SK-N-SH (cell line): Measurements from ENCODE around the gene LYRM4. TPM values are rescaled to one million over a fixed set of nuclear protein-coding genes. Genes with fewer than 3 reads are reported as not detected.

Experiments used
- CTCF ChIA-PET: fragments of 300-600, 350-600 bp; formaldehyde crosslinking; extraction: SDS; loops from one replicate; lab custom pipeline; 2021; lab: Yijun Ruan, JAX
- POLR2A ChIA-PET: fragments of 350-600 bp; sonication (Branson Sonifier 250); formaldehyde crosslinking; extraction: SDS; loops from one replicate; lab custom pipeline; 2020; ENCODE audit warnings: antibody characterized with exemption, inconsistent platforms; lab: Yijun Ruan, JAX
- DNase-seq: peaks from one replicate; pipeline ENCODE4 v3.0.0; 2012
- H2AFZ ChIP-seq: fragments of 200-600 bp; sonication (generic); 2 replicates; pipeline ENCODE4 v1.8.1; 2016; ENCODE audit warnings: antibody characterized with exemption, mild to moderate bottlenecking, low read depth
- H3F3A ChIP-seq: fragments of 200-600 bp; sonication (generic); replicated peaks from 2 replicates; pipeline ENCODE3; 2016; ENCODE audit warnings: antibody characterized with exemption, mild to moderate bottlenecking; ENCODE audit not compliant: insufficient read depth
- H3K27ac ChIP-seq, 2 experiments: fragments of 200-500 bp in 1 of 2; fragments of 200-600 bp in 1 of 2; sonication (Bioruptor generic) in 1 of 2; sonication (generic), shearing (Covaris generic) in 1 of 2; 2 replicates each; pipeline versions ENCODE4 v1.5.1 to v1.6.1; 2014 to 2016; ENCODE audit warnings: low read depth in 2 of 2, inconsistent platforms in 1 of 2, low read length in 1 of 2, mild to moderate bottlenecking in 1 of 2, mixed read lengths in 1 of 2
- H3K27me3 ChIP-seq: fragments of 200-600 bp; sonication (generic), shearing (Covaris generic); 2 replicates; pipeline ENCODE4 v1.6.1; 2016; ENCODE audit warnings: mixed run types; ENCODE audit not compliant: insufficient read depth
- H3K36me3 ChIP-seq, 2 experiments: fragments of 200-500 bp in 1 of 2; fragments of 200-600 bp in 1 of 2; sonication (Bioruptor generic) in 1 of 2; sonication (generic) in 1 of 2; replicated peaks in 1 of 2; 2 replicates each; pipeline versions ENCODE3 to v1.5.1; 2014 to 2016; ENCODE audit warnings: low read length in 1 of 2, mild to moderate bottlenecking in 1 of 2; ENCODE audit not compliant: insufficient read depth in 2 of 2, control insufficient read depth in 1 of 2
- H3K4me1 ChIP-seq, 2 experiments: fragments of 200-500 bp in 1 of 2; fragments of 200-600 bp in 1 of 2; sonication (Bioruptor generic) in 1 of 2; sonication (generic), shearing (Covaris generic) in 1 of 2; 2 replicates each; pipeline versions ENCODE4 v1.5.1 to v1.6.1; 2014 to 2016; ENCODE audit warnings: low read depth in 1 of 2, low read length in 1 of 2, mixed run types in 1 of 2; ENCODE audit not compliant: insufficient read depth in 2 of 2, control insufficient read depth in 1 of 2
- H3K4me2 ChIP-seq: fragments of 200-600 bp; sonication (generic), shearing (Covaris generic); 2 replicates; pipeline ENCODE4 v1.6.1; 2017; ENCODE audit warnings: mixed run types
- H3K4me3 ChIP-seq, 2 experiments: fragments of 200-500 bp in 1 of 2; fragments of 200-600 bp in 1 of 2; sonication (Bioruptor generic) in 1 of 2; sonication (generic), shearing (Covaris generic) in 1 of 2; 2 replicates each; pipeline versions ENCODE4 v1.5.1 to v1.8.1; 2014 to 2016; ENCODE audit warnings: low read depth in 2 of 2, inconsistent platforms in 1 of 2, low read length in 1 of 2, mild to moderate bottlenecking in 1 of 2, mixed read lengths in 1 of 2, moderate library complexity in 1 of 2
- H3K79me2 ChIP-seq: fragments of 200-600 bp; sonication (generic); 2 replicates; pipeline ENCODE4 v1.8.1; 2017; ENCODE audit warnings: mild to moderate bottlenecking; ENCODE audit not compliant: insufficient read depth
- H3K9ac ChIP-seq: fragments of 200-600 bp; sonication (generic); 2 replicates; pipeline ENCODE4 v1.6.1; 2017; ENCODE audit warnings: mixed run types
- H3K9me2 ChIP-seq: fragments of 200-600 bp; sonication (generic); 2 replicates; pipeline ENCODE4 v1.6.1; 2017; ENCODE audit warnings: mixed run types
- H3K9me3 ChIP-seq: fragments of 200-600 bp; sonication (generic); 2 replicates; pipeline ENCODE4 v1.6.1; 2017; ENCODE audit warnings: mixed run types, mild to moderate bottlenecking, moderate library complexity
- H4K20me1 ChIP-seq: fragments of 200-600 bp; sonication (generic); 2 replicates; pipeline ENCODE4 v1.6.1; 2017; ENCODE audit warnings: mild to moderate bottlenecking, mixed run types; ENCODE audit not compliant: insufficient read depth
- ELF1 ChIP-seq: IDR thresholded peaks from 2 replicates; pipeline ENCODE4 v1.4.0; 2012
- FOSL2 ChIP-seq: IDR thresholded peaks from 2 replicates; pipeline ENCODE4 v1.4.0; 2012; ENCODE audit warnings: low read depth, mild to moderate bottlenecking, moderate library complexity, borderline replicate concordance
- FOXM1 ChIP-seq: IDR thresholded peaks from 2 replicates; pipeline ENCODE4 v1.4.0; 2012; ENCODE audit warnings: low read depth, mild to moderate bottlenecking
- JUND ChIP-seq: IDR thresholded peaks from 2 replicates; pipeline ENCODE4 v1.4.0; 2012
- NFIC ChIP-seq: IDR thresholded peaks from 2 replicates; pipeline ENCODE4 v1.4.0; 2012; ENCODE audit warnings: borderline replicate concordance
- RAD21 ChIP-seq: IDR thresholded peaks from 2 replicates; pipeline ENCODE4 v1.6.1; 2012; ENCODE audit warnings: mild to moderate bottlenecking, low read length
- WGBS: methylation state at CpG from one replicate; pipeline ENCODE4 v1.1.6; 2017; ENCODE audit warnings: low lambda C conversion rate; 5-methylcytosine and 5-hydroxymethylcytosine counted together
- polyA plus RNA-seq, 3 experiments: library from polyadenylated mRNA; depleted of rRNA; stranded (reverse); fragments of >200 nt; gene quantifications; 2 replicates each; pipeline ENCODE4 v1.2.3, GENCODE V29; 2012
- TF ChIP-seq, protein P1 (sequence below): fragments of 150-350 bp; IDR thresholded peaks from 2 replicates; pipeline ENCODE4 v1.6.1; 2016; ENCODE audit warnings: mild to moderate bottlenecking, low read depth, low read length
- TF ChIP-seq, protein P2 (sequence below): IDR thresholded peaks from 2 replicates; pipeline ENCODE4 v1.4.0; 2012; ENCODE audit warnings: low read depth, borderline replicate concordance
- TF ChIP-seq, protein P3 (sequence below): fragments of 150-350 bp; IDR thresholded peaks from 2 replicates; pipeline ENCODE4 v1.6.1; 2017; ENCODE audit warnings: antibody characterized with exemption, low read length, low read depth, borderline replicate concordance
- TF ChIP-seq, protein P4 (sequence below): IDR thresholded peaks from 2 replicates; pipeline ENCODE4 v1.4.0; 2012; ENCODE audit warnings: low read depth, borderline replicate concordance

The LYRM4 gene
- polyA plus RNA-seq, 1 of the 3 experiments (the other 2 are of a cell fraction), result 37.2 TPM

DNA sequence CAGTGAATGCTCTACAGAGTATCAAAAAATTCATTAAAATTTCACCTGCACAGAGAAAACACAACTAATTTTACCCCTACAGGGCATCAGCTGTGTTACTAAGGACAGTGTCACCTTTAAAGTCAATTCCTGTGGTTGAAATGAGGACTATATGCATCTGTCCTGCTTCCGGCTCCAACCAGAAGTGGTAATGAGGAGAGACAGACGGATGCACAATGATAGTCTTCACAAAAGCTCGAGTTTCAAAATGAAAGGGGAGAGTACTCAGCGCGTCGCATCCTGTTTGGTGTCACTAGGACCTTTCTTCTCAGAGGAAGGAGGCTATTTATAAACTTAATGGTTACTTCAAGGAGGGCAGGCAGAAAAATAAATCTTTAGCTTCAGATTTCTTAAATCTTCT lies 86.5 kb downstream of the LYRM4 start:
- no peaks in the 10 kb centered on the region for H3F3A ChIP-seq
- TF ChIP-seq, protein P1, sequence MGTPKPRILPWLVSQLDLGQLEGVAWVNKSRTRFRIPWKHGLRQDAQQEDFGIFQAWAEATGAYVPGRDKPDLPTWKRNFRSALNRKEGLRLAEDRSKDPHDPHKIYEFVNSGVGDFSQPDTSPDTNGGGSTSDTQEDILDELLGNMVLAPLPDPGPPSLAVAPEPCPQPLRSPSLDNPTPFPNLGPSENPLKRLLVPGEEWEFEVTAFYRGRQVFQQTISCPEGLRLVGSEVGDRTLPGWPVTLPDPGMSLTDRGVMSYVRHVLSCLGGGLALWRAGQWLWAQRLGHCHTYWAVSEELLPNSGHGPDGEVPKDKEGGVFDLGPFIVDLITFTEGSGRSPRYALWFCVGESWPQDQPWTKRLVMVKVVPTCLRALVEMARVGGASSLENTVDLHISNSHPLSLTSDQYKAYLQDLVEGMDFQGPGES, result no peak
- TF ChIP-seq FOXM1 (no peak), RAD21 (no peak), NFIC (no peak)
- TF ChIP-seq, protein P2, sequence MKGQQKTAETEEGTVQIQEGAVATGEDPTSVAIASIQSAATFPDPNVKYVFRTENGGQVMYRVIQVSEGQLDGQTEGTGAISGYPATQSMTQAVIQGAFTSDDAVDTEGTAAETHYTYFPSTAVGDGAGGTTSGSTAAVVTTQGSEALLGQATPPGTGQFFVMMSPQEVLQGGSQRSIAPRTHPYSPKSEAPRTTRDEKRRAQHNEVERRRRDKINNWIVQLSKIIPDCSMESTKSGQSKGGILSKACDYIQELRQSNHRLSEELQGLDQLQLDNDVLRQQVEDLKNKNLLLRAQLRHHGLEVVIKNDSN, result no peak
- no peak overlapping the region for H3K4me3 ChIP-seq
- CTCF ChIA-PET, result interaction anchor here (1.2 to 1.7 kb wide), 5 partner anchors 10 to 228 kb away, joined by 3 to 6 read pairs (median 6); no protein-coding TSS in a partner anchor
- H4K20me1 ChIP-seq, result no peaks in the 10 kb centered on the region
- no peak overlapping the region for H3K4me2 ChIP-seq
- no peaks in the 10 kb centered on the region for H3K79me2 ChIP-seq
- no peak overlapping the region for H3K9ac ChIP-seq
- no peak overlapping the region for H3K27ac ChIP-seq
- no peaks in the 10 kb centered on the region for H3K36me3 ChIP-seq
- no peaks in the 10 kb centered on the region; the same call in 1 of the 2 replicates for H3K9me2 ChIP-seq
- H2AFZ ChIP-seq, result no peak overlapping the region
- no peak for DNase-seq
- POLR2A ChIA-PET, result no interaction called here
- no peaks in the 10 kb centered on the region for H3K27me3 ChIP-seq
- H3K9me3 ChIP-seq, result no peaks in the 10 kb centered on the region
- H3K4me1 ChIP-seq, result peaks cover 9 to 20% of the 10 kb centered on the region in 2 experiments; a peak in 3 of 4 replicates
- WGBS, result 93% methylated on average over 6 of the region's 6 CpGs

DNA sequence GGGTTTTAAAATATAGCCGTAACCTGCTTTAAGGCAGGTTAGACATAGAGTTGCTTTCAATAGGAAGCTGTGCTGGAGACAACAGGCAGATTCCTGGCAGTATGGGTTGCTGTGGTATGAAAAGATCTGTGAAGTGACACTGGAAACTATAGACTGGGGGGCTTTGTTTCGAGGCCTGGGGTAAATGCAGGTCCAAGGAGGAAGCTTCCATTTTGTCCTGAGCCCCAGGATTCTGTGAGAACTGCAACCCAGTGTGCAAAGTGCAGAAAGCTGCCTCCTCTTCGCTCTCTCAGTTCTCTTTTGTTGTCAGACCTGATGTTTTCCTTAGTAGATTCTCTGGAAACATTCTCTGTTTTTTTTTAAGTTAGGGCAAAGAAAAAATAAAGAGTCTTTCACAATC lies 86.9 kb downstream of the LYRM4 start:
- H3K79me2 ChIP-seq, result no peaks in the 10 kb centered on the region
- TF ChIP-seq, protein P3, sequence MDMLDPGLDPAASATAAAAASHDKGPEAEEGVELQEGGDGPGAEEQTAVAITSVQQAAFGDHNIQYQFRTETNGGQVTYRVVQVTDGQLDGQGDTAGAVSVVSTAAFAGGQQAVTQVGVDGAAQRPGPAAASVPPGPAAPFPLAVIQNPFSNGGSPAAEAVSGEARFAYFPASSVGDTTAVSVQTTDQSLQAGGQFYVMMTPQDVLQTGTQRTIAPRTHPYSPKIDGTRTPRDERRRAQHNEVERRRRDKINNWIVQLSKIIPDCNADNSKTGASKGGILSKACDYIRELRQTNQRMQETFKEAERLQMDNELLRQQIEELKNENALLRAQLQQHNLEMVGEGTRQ, result no peak
- TF ChIP-seq ELF1 (no peak), FOSL2 (no peak), JUND (no peak)
- TF ChIP-seq, protein P1, result no peak
- TF ChIP-seq, protein P4, sequence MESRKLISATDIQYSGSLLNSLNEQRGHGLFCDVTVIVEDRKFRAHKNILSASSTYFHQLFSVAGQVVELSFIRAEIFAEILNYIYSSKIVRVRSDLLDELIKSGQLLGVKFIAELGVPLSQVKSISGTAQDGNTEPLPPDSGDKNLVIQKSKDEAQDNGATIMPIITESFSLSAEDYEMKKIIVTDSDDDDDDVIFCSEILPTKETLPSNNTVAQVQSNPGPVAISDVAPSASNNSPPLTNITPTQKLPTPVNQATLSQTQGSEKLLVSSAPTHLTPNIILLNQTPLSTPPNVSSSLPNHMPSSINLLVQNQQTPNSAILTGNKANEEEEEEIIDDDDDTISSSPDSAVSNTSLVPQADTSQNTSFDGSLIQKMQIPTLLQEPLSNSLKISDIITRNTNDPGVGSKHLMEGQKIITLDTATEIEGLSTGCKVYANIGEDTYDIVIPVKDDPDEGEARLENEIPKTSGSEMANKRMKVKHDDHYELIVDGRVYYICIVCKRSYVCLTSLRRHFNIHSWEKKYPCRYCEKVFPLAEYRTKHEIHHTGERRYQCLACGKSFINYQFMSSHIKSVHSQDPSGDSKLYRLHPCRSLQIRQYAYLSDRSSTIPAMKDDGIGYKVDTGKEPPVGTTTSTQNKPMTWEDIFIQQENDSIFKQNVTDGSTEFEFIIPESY, result no peak
- TF ChIP-seq, all 33 proteins: peak for 0
- H3K9me3 ChIP-seq, result no peaks in the 10 kb centered on the region
- CTCF ChIA-PET, result interaction anchor here (1.2 to 1.5 kb wide), 3 partner anchors 30 to 229 kb away, joined by 3 to 6 read pairs (median 5); no protein-coding TSS in a partner anchor
- H3F3A ChIP-seq, result no peaks in the 10 kb centered on the region
- H3K9ac ChIP-seq, result no peak overlapping the region
- H3K9me2 ChIP-seq, result no peaks in the 10 kb centered on the region; the same call in 1 of the 2 replicates
- POLR2A ChIA-PET, result no interaction called here
- no peaks in the 10 kb centered on the region for H3K36me3 ChIP-seq
- no peak overlapping the region for H2AFZ ChIP-seq
- H3K27me3 ChIP-seq, result no peaks in the 10 kb centered on the region
- no peak overlapping the region for H3K27ac ChIP-seq
- DNase-seq, result no peak
- H3K4me2 ChIP-seq, result no peak overlapping the region
- 95% methylated on average over 3 of the region's 3 CpGs for WGBS
- no peak overlapping the region for H3K4me3 ChIP-seq
- peaks cover 9 to 20% of the 10 kb centered on the region in 2 experiments; a peak in 3 of 4 replicates for H3K4me1 ChIP-seq
- no peaks in the 10 kb centered on the region for H4K20me1 ChIP-seq
